Neural progenitor cell (in vitro differentiated cells): ENCODE results near the gene FITM2. TPM values are rescaled to one million over a fixed set of nuclear protein-coding genes. Genes with fewer than 3 reads are reported as not detected.

Experiments
- DNase-seq: peaks from one replicate; pipeline ENCODE4 v3.0.0-alpha.2; 2016; ENCODE audit warnings: low spot score
- H2AFZ ChIP-seq: fragments of 200-600 bp; sonication (generic); replicated peaks from 2 replicates; pipeline ENCODE4 v1.6.1; 2016; ENCODE audit warnings: antibody characterized with exemption
- H3F3A ChIP-seq: fragments of 200-600 bp; sonication (generic); 2 replicates; pipeline ENCODE4 v1.6.1; 2016; ENCODE audit warnings: antibody characterized with exemption, low read depth
- H3K27ac ChIP-seq: fragments of 200-600 bp; sonication (generic); 2 replicates; pipeline ENCODE4 v1.5.1; 2016; ENCODE audit warnings: mild to moderate bottlenecking
- H3K27me3 ChIP-seq: fragments of 200-600 bp; sonication (generic); 2 replicates; pipeline ENCODE4 v1.6.1; 2016; ENCODE audit warnings: mild to moderate bottlenecking, moderate library complexity
- H3K36me3 ChIP-seq: fragments of 200-600 bp; sonication (generic); 2 replicates; pipeline ENCODE4 v1.5.1; 2016
- H3K4me1 ChIP-seq: fragments of 200-600 bp; sonication (generic); 2 replicates; pipeline ENCODE4 v1.6.1; 2016; ENCODE audit warnings: mixed run types
- H3K4me2 ChIP-seq: fragments of 200-600 bp; sonication (generic); 2 replicates; pipeline ENCODE4 v1.6.1; 2016
- H3K4me3 ChIP-seq: fragments of 200-600 bp; sonication (generic); 2 replicates; pipeline ENCODE4 v1.5.1; 2016
- H3K79me2 ChIP-seq: fragments of 200-600 bp; sonication (generic); 2 replicates; pipeline ENCODE4 v1.6.1; 2016; ENCODE audit warnings: low read depth
- H3K9ac ChIP-seq: fragments of 200-600 bp; sonication (generic); 2 replicates; pipeline ENCODE4 v1.6.1; 2016
- H3K9me3 ChIP-seq: fragments of 200-600 bp; sonication (generic); 2 replicates; pipeline ENCODE4 v1.5.1; 2016; ENCODE audit warnings: low read depth
- H4K20me1 ChIP-seq: fragments of 200-600 bp; sonication (generic); 2 replicates; pipeline ENCODE4 v1.6.1; 2016; ENCODE audit warnings: low read depth
- H3K27ac Mint-ChIP-seq: 3 replicates; pipeline ENCODE4 v1.8.0; 2021; ENCODE audit warnings: mixed read lengths
- H3K27me3 Mint-ChIP-seq: 2 replicates; pipeline ENCODE4 v1.8.0; 2022; ENCODE audit warnings: low read depth, mild to moderate bottlenecking, inconsistent platforms, moderate library complexity, mixed read lengths; ENCODE audit not compliant: insufficient read depth
- H3K36me3 Mint-ChIP-seq: 3 replicates; pipeline ENCODE4 v1.8.0; 2021; ENCODE audit warnings: mixed read lengths
- H3K4me1 Mint-ChIP-seq: 3 replicates; pipeline ENCODE4 v1.8.0; 2021; ENCODE audit warnings: mixed read lengths
- H3K4me3 Mint-ChIP-seq: 3 replicates; pipeline ENCODE4 v1.8.0; 2021; ENCODE audit warnings: mild to moderate bottlenecking, moderate library complexity, mixed read lengths
- H3K9me3 Mint-ChIP-seq: 3 replicates; pipeline ENCODE4 v1.8.0; 2020; ENCODE audit warnings: mixed read lengths
- EZH2 ChIP-seq: fragments of 200-600 bp; sonication (generic); IDR thresholded peaks from 2 replicates; pipeline ENCODE4 v1.6.1; 2017; ENCODE audit warnings: antibody characterized with exemption, mild to moderate bottlenecking, moderate library complexity
- EZH2phosphoT487 ChIP-seq: fragments of 200-600 bp; sonication (generic); IDR thresholded peaks from 2 replicates; pipeline ENCODE4 v1.6.1; 2017; ENCODE audit warnings: antibody characterized with exemption
- total RNA-seq: library from RNA; depleted of rRNA; stranded (reverse); fragments of >200 nt; gene quantifications from 2 replicates; pipeline ENCODE4 v1.2.3, GENCODE V29; 2015; ENCODE audit warnings: low replicate concordance
- TF ChIP-seq, protein P1 (sequence below): fragments of 200-600 bp; sonication (generic); IDR thresholded peaks from 2 replicates; pipeline ENCODE4 v1.5.1; 2017; ENCODE audit warnings: antibody characterized with exemption, mild to moderate bottlenecking

Gene FITM2
- total RNA-seq, 1 donor from 2014 or later: 1.4 TPM

DNA sequence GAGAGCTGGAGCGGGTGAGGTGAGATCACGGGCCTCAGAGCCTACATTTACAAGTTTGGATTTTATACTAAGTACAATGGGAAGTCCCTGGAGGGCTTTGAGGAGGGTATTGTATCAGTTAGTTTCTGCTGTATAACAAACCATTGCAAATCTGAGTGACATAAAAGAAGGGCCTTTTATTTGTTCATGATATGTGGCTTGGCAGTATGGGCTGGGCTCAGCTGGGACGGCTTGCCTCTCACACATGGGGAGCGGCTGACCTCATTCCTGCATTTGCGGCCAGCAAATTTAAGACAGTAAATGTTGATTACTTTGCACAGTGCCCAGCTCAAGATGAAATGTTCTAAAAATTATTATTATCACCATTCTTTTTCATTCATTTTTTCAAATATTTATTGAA lies 42.2 kb downstream of the FITM2 start:
- no peak for DNase-seq
- H3K27ac Mint-ChIP-seq: no peak overlapping the region
- Histone ChIP-seq H3K4me1 (no peaks in the 10 kb centered on the region), H2AFZ (no peak overlapping the region), H3K4me2 (no peak overlapping the region), H3K27ac (no peak overlapping the region), H3K4me3 (no peak overlapping the region), H3K9me3 (no peaks in the 10 kb centered on the region), H3K36me3 (no peaks in the 10 kb centered on the region), H3K79me2 (no peaks in the 10 kb centered on the region), H3K9ac (no peak overlapping the region), H3K27me3 (no peaks in the 10 kb centered on the region), H3F3A (no peaks in the 10 kb centered on the region), H4K20me1 (peaks cover 14% of the 10 kb centered on the region)
- H3K4me3 Mint-ChIP-seq: no peak overlapping the region
- H3K36me3 Mint-ChIP-seq: no peaks in the 10 kb centered on the region
- H3K4me1 Mint-ChIP-seq: no peaks in the 10 kb centered on the region
- peaks cover 4% of the 10 kb centered on the region for H3K27me3 Mint-ChIP-seq
- H3K9me3 Mint-ChIP-seq: peaks cover 2% of the 10 kb centered on the region
- no peak for TF ChIP-seq EZH2
- TF ChIP-seq, protein P1, sequence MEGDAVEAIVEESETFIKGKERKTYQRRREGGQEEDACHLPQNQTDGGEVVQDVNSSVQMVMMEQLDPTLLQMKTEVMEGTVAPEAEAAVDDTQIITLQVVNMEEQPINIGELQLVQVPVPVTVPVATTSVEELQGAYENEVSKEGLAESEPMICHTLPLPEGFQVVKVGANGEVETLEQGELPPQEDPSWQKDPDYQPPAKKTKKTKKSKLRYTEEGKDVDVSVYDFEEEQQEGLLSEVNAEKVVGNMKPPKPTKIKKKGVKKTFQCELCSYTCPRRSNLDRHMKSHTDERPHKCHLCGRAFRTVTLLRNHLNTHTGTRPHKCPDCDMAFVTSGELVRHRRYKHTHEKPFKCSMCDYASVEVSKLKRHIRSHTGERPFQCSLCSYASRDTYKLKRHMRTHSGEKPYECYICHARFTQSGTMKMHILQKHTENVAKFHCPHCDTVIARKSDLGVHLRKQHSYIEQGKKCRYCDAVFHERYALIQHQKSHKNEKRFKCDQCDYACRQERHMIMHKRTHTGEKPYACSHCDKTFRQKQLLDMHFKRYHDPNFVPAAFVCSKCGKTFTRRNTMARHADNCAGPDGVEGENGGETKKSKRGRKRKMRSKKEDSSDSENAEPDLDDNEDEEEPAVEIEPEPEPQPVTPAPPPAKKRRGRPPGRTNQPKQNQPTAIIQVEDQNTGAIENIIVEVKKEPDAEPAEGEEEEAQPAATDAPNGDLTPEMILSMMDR: no peak
- no peak for TF ChIP-seq EZH2phosphoT487

DNA sequence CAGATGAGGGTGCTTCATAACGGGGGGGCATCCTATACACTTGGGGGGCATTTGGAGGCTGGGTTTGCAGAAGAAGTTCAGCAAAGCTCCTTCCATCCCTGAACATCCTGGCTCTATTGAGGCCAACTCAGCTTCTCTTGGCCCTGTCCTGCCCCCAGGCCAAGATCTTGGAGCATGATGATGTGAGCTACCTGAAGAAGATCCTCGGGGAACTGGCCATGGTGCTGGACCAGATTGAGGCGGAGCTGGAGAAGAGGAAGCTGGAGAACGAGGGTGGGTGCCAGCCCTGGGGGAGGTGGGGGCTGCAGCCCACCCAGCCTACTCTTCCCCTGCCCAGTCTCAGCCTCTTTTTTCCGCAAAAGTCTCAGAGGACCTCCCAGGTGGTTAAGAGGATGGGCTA lies 46.7 kb downstream of the FITM2 start:
- Histone ChIP-seq H3K27ac (no peak overlapping the region), H3K79me2 (no peaks in the 10 kb centered on the region), H3K36me3 (no peaks in the 10 kb centered on the region), H3F3A (no peaks in the 10 kb centered on the region), H3K9ac (no peak overlapping the region), H3K27me3 (no peaks in the 10 kb centered on the region), H4K20me1 (peaks cover 15% of the 10 kb centered on the region), H3K4me2 (no peak overlapping the region), H3K9me3 (no peaks in the 10 kb centered on the region), H3K4me1 (no peaks in the 10 kb centered on the region), H2AFZ (no peak overlapping the region), H3K4me3 (no peak overlapping the region)
- peak; percentile 52 for DNase-seq
- no peaks in the 10 kb centered on the region for H3K4me1 Mint-ChIP-seq
- H3K36me3 Mint-ChIP-seq: no peaks in the 10 kb centered on the region
- H3K27ac Mint-ChIP-seq: no peak overlapping the region
- peaks cover under 1% of the 10 kb centered on the region for H3K9me3 Mint-ChIP-seq
- H3K4me3 Mint-ChIP-seq: no peak overlapping the region
- TF ChIP-seq EZH2 (no peak), EZH2phosphoT487 (no peak)
- TF ChIP-seq, protein P1: no peak
- peaks cover 6% of the 10 kb centered on the region for H3K27me3 Mint-ChIP-seq

DNA sequence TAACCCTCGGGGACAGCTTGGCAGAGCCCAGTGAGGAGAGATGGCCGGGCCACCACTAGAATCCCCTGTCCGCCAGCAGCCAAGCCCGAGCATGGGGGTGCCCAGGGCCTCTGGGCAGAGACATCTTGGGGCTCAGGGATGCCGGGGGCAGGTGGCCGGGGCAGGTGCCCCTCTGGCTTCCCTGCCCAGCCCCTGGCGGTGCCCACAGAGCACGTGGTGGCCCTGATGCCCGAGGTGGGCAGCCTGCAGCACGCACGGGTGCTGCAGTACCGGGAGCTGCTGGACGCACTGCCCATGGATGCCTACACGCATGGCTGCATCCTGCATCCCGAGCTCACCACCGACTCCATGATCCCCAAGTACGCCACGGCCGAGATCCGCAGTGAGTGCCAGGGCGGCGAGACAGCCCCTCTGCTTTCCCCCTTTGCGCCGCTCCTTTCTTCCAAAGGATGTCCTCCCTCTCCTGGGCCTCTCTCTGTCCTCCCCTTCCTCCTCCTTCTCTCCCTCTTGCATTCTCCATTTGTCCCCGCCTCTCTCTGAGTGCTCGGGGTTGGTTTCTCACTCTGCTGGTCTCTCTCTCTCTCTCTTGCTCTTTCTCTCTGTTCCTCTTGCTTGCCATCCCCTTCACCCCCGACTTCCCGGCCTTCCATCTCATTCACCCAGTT lies 52.6 kb downstream of the FITM2 start:
- H3K27ac Mint-ChIP-seq: no peak overlapping the region
- no peak for DNase-seq
- Histone ChIP-seq H3K4me2 (no peak overlapping the region), H4K20me1 (no peaks in the 10 kb centered on the region), H3K36me3 (no peaks in the 10 kb centered on the region), H3K27me3 (no peaks in the 10 kb centered on the region), H3F3A (no peaks in the 10 kb centered on the region), H3K4me3 (no peak overlapping the region), H3K9ac (no peak overlapping the region), H2AFZ (no peak overlapping the region), H3K27ac (no peak overlapping the region), H3K4me1 (no peaks in the 10 kb centered on the region), H3K9me3 (no peaks in the 10 kb centered on the region), H3K79me2 (no peaks in the 10 kb centered on the region)
- H3K4me1 Mint-ChIP-seq: no peaks in the 10 kb centered on the region
- peaks cover 3% of the 10 kb centered on the region for H3K27me3 Mint-ChIP-seq
- H3K36me3 Mint-ChIP-seq: no peaks in the 10 kb centered on the region
- no peaks in the 10 kb centered on the region for H3K9me3 Mint-ChIP-seq
- TF ChIP-seq EZH2: no peak
- TF ChIP-seq EZH2phosphoT487: no peak
- TF ChIP-seq, protein P1: no peak
- no peak overlapping the region for H3K4me3 Mint-ChIP-seq
